ENCODE measurements around the gene BCAR3.

- no peak for TF ChIP-seq CTCF (IDR thresholded peaks at IDR 0.05)
- TF ChIP-seq POLR2A (IDR thresholded peaks at IDR 0.05): no peak
- TF ChIP-seq POLR2AphosphoS5 (IDR thresholded peaks at IDR 0.05; ENCODE audit: insufficient read depth in 1 of 2, low read depth in 1 of 2): no peak
Measured at GRCh38 chr1:93712741-93713140, 31.1 kb upstream of the BCAR3 start.

Data from vagina (tissue), 2 donors.